Superior temporal gyrus (tissue), 1 donor: Measurements from ENCODE around the gene SLC41A2.
"Not testable (repeated sequence)": the region's sequence is repeated elsewhere in the genome, so short reads cannot be mapped to it uniquely, and the experiment has no call there.

Experiments
- DNase-seq: peaks from one replicate; pipeline ENCODE4 v3.0.0-alpha.2; 2016; ENCODE audit errors: extremely low spot score

The SLC41A2 gene

GRCh38 chr12:104964167-104964855, 6.2 kb upstream of the SLC41A2 start:
- no peak for DNase-seq

- DNase-seq: no peak
Measured at GRCh38 chr12:104963757-104964156, 5.7 kb upstream of the SLC41A2 start.

GRCh38 chr12:104960464-104960863, 2.4 kb upstream of the SLC41A2 start:
- no peak for DNase-seq

- no peak for DNase-seq
Measured at GRCh38 chr12:104959335-104959841, 1.3 kb upstream of the SLC41A2 start.

GRCh38 chr12:104958805-104959334, 780 bp upstream of the SLC41A2 start:
- DNase-seq: no peak

GRCh38 chr12:104957719-104958000, 430 bp downstream of the SLC41A2 start:
- DNase-seq: no peak

- DNase-seq: no peak
Measured at GRCh38 chr12:104956870-104957718, 996 bp downstream of the SLC41A2 start.

- DNase-seq: no peak
Measured at GRCh38 chr12:104955703-104956102, 2.4 kb downstream of the SLC41A2 start.

GRCh38 chr12:104953323-104953722, 4.8 kb downstream of the SLC41A2 start:
- DNase-seq: no peak

GRCh38 chr12:104952816-104953215, 5.3 kb downstream of the SLC41A2 start:
- no peak for DNase-seq

- no peak for DNase-seq
Measured at GRCh38 chr12:104951759-104952509, 6.2 kb downstream of the SLC41A2 start.

GRCh38 chr12:104948716-104949115, 9.4 kb downstream of the SLC41A2 start:
- DNase-seq: not testable (repeated sequence)

GRCh38 chr12:104944252-104944651, 13.8 kb downstream of the SLC41A2 start:
- DNase-seq: no peak

- not testable (repeated sequence) for DNase-seq
Measured at GRCh38 chr12:104943401-104943800, 14.7 kb downstream of the SLC41A2 start.

GRCh38 chr12:104942075-104942474, 16.0 kb downstream of the SLC41A2 start:
- DNase-seq: no peak

GRCh38 chr12:104941454-104941853, 16.6 kb downstream of the SLC41A2 start:
- no peak for DNase-seq

- no peak for DNase-seq
Measured at GRCh38 chr12:104939089-104939488, 19.0 kb downstream of the SLC41A2 start.

GRCh38 chr12:104938371-104938770, 19.7 kb downstream of the SLC41A2 start:
- DNase-seq: no peak

- no peak for DNase-seq
Measured at GRCh38 chr12:104935886-104936285, 22.2 kb downstream of the SLC41A2 start.

GRCh38 chr12:104933778-104934177, 24.3 kb downstream of the SLC41A2 start:
- DNase-seq: no peak

- no peak for DNase-seq
Measured at GRCh38 chr12:104933128-104933527, 25.0 kb downstream of the SLC41A2 start.
